ENCODE measurements around the gene AHSG. TPM values are rescaled to one million over a fixed set of nuclear protein-coding genes. Genes with fewer than 3 reads are reported as not detected.

Gene AHSG
- total and polyA plus RNA-seq, 12 donors, result 0.22 to 1.4 (median 0.77) TPM; not detected in 8

GRCh38 chr3:186668426-186668825 lies 55.6 kb downstream of the AHSG start:
- H3K27me3 ChIP-seq, result no peaks in the 10 kb centered on the region
- no peak for DNase-seq
- WGBS, 4 donors, result 54 to 68% (median 64%) methylated on average over 6 of the region's 6 CpGs
- TF ChIP-seq, protein P1, sequence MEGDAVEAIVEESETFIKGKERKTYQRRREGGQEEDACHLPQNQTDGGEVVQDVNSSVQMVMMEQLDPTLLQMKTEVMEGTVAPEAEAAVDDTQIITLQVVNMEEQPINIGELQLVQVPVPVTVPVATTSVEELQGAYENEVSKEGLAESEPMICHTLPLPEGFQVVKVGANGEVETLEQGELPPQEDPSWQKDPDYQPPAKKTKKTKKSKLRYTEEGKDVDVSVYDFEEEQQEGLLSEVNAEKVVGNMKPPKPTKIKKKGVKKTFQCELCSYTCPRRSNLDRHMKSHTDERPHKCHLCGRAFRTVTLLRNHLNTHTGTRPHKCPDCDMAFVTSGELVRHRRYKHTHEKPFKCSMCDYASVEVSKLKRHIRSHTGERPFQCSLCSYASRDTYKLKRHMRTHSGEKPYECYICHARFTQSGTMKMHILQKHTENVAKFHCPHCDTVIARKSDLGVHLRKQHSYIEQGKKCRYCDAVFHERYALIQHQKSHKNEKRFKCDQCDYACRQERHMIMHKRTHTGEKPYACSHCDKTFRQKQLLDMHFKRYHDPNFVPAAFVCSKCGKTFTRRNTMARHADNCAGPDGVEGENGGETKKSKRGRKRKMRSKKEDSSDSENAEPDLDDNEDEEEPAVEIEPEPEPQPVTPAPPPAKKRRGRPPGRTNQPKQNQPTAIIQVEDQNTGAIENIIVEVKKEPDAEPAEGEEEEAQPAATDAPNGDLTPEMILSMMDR (IDR thresholded peaks at IDR 0.05), result no peak
- TF ChIP-seq POLR2A (IDR thresholded peaks at IDR 0.05), result no peak
- H3K27ac ChIP-seq, result no peak overlapping the region
- no peak overlapping the region for H3K4me3 ChIP-seq
- no peaks in the 10 kb centered on the region for H3K36me3 ChIP-seq (replicated peaks in 1 of 2)
- intact Hi-C loops (cut with DNase I), result no loop called here
- H3K9me3 ChIP-seq (replicated peaks in 1 of 3), result no peaks in the 10 kb centered on the region
- H3K4me1 ChIP-seq (replicated peaks in 1 of 2), result no peaks in the 10 kb centered on the region

DNA sequence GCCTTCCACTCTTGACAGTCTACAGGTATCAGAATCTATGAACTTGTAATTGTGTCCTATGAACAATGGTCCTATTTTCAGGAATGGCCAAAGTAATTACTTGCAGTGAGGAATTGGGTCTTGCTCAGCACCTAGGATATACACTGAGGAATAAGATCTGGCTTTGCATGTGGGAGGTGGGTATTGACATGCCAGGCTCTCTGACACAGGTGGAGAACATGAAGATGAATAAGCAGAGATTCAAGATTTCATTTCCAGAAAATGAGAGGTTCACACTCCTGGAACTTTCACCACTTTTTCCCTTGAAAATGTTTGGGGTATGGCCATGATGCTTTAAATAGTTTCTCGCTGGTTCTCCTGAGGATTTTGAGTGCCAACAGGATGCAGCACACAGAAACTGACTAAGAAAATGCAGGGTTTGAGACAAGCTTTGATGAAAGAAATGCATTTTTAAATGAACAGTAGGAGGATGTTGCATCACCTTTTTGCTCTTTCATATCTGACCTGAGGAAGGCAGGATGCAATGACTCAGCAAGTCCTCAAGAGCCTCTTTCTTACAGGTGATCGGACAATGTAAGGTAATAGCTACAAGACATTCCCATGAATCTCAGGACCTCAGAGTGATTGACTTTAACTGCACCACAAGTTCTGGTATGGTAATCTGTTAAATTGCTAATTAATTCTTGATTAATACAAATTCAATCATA lies 56.7 kb downstream of the AHSG start:
- H3K9me3 ChIP-seq (replicated peaks in 1 of 3), result no peaks in the 10 kb centered on the region
- intact Hi-C loops (cut with DNase I), result no loop called here
- WGBS, 4 donors, result 72 to 81% (median 77%) methylated on average over 2 of the region's 2 CpGs
- no peak for DNase-seq
- H3K27me3 ChIP-seq, result no peaks in the 10 kb centered on the region
- TF ChIP-seq POLR2A (IDR thresholded peaks at IDR 0.05), result no peak
- TF ChIP-seq, protein P1 (IDR thresholded peaks at IDR 0.05), result no peak
- H3K27ac ChIP-seq, result no peak overlapping the region
- no peaks in the 10 kb centered on the region for H3K36me3 ChIP-seq (replicated peaks in 1 of 2)
- H3K4me1 ChIP-seq (replicated peaks in 1 of 2), result no peaks in the 10 kb centered on the region
- no peak overlapping the region for H3K4me3 ChIP-seq

DNA sequence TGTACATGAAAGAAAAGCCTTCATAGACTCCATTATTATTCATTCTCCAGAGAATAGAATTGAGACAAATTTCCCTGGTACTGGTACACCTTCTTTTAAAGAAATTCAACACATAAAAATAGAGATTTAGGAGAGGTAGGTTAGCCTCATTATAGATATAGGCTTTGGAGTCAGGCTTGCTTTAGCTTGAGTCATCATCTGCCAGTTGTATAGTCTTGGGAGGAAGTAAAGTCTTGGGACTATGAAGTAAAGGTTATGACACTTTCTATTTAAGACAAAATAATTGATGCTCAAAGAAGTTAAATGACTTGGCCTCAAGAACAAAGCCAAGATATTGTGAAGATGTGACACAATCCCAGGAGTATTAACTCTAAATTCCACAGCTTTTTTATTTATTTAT lies 57.3 kb downstream of the AHSG start:
- TF ChIP-seq, protein P1 (IDR thresholded peaks at IDR 0.05), result no peak
- no peak for TF ChIP-seq POLR2A (IDR thresholded peaks at IDR 0.05)
- intact Hi-C loops (cut with DNase I), result no loop called here

More for the DNA sequence above, 57.3 kb downstream of the AHSG start:
- no peaks in the 10 kb centered on the region for H3K27me3 ChIP-seq
- no peak overlapping the region for H3K4me3 ChIP-seq
- H3K36me3 ChIP-seq (replicated peaks in 1 of 2), result no peaks in the 10 kb centered on the region
- H3K27ac ChIP-seq, result no peak overlapping the region
- no peak for DNase-seq
- no peaks in the 10 kb centered on the region for H3K4me1 ChIP-seq (replicated peaks in 1 of 2)
- no peaks in the 10 kb centered on the region for H3K9me3 ChIP-seq (replicated peaks in 1 of 3)

Small RNAs within 50 kb of the gene (small RNA-seq; reads per million reads assigned to genes)
- 0 reads per million in 2 donors for gene RF00017

Other genes starting within 250 kb of the AHSG start
- gene CRYGS, start 68.7 kb upstream of the AHSG start, total RNA-seq, result 1 to 10 TPM in 8 of 9 donors, under 1 TPM in 1; 0.78 to 4.3 (median 2.3) TPM
- 10 to 100 TPM in 2 of 3 donors, 1 to 10 TPM in 1; 1.7 to 22.0 (median 10.4) TPM for gene CRYGS, start 68.7 kb upstream of the AHSG start, polyA plus RNA-seq
- gene TBCCD1, start 45.7 kb upstream of the AHSG start, total RNA-seq, result 10 to 100 TPM in 5 of 9 donors, 1 to 10 TPM in 4; 7.8 to 21.0 (median 10.1) TPM
- 10 to 100 TPM in 1 of 3 donors, 1 to 10 TPM in 2; 3.3 to 14.2 (median 3.3) TPM for gene TBCCD1, start 45.7 kb upstream of the AHSG start, polyA plus RNA-seq
- gene DNAJB11, start 42.3 kb upstream of the AHSG start, total RNA-seq, result 10 to 100 TPM; 20.1 to 70.9 (median 36.2) TPM
- 10 to 100 TPM; 41.8 to 93.2 (median 50.1) TPM for gene DNAJB11, start 42.3 kb upstream of the AHSG start, polyA plus RNA-seq
- gene FETUB, start 27.3 kb downstream of the AHSG start, total RNA-seq, result not detected
- not detected for gene FETUB, start 27.3 kb downstream of the AHSG start, polyA plus RNA-seq
- gene HRG, start 53.0 kb downstream of the AHSG start, total RNA-seq, result under 1 TPM in 1 of 9 donors, not detected in 8; 0.14 TPM
- gene HRG, start 53.0 kb downstream of the AHSG start, polyA plus RNA-seq, result under 1 TPM in 1 of 3 donors, not detected in 2; 0.26 TPM
- under 1 TPM in 3 of 9 donors, not detected in 6; 0.16 to 0.32 (median 0.19) TPM for gene KNG1, start 104.3 kb downstream of the AHSG start, total RNA-seq
- gene KNG1, start 104.3 kb downstream of the AHSG start, polyA plus RNA-seq, result under 1 TPM in 1 of 3 donors, not detected in 2; 0.38 TPM
- gene EIF4A2, start 170.5 kb downstream of the AHSG start, total RNA-seq, result 100 to 1,000 TPM; 221 to 791 (median 514) TPM
- 100 to 1,000 TPM; 506 to 547 (median 520) TPM for gene EIF4A2, start 170.5 kb downstream of the AHSG start, polyA plus RNA-seq
- gene RFC4, start 193.4 kb downstream of the AHSG start, total RNA-seq, result 10 to 100 TPM in 3 of 9 donors, 1 to 10 TPM in 6; 5.3 to 30.6 (median 8.9) TPM
- 10 to 100 TPM in 2 of 3 donors, 1 to 10 TPM in 1; 9.0 to 13.1 (median 12.1) TPM for gene RFC4, start 193.4 kb downstream of the AHSG start, polyA plus RNA-seq
- 10 to 100 TPM in 1 of 9 donors, 1 to 10 TPM in 5, under 1 TPM in 2, not detected in 1; 0.18 to 10.4 (median 2.5) TPM for gene ADIPOQ, start 229.7 kb downstream of the AHSG start, total RNA-seq
- 10 to 100 TPM in 1 of 3 donors, under 1 TPM in 2; 0.71 to 18.0 (median 0.97) TPM for gene ADIPOQ, start 229.7 kb downstream of the AHSG start, polyA plus RNA-seq

Measured in adrenal gland (tissue), 12 donors.